ENCODE measurements around the gene MARF1. TPM values are rescaled to one million over a fixed set of nuclear protein-coding genes. Genes with fewer than 3 reads are reported as not detected.
A peak's percentile ranks its signal among the peaks of the same experiment; 100 is the strongest.

MARF1 gene
- total RNA-seq, 1 experiment from 2014 or later: 59.4 TPM

DNA sequence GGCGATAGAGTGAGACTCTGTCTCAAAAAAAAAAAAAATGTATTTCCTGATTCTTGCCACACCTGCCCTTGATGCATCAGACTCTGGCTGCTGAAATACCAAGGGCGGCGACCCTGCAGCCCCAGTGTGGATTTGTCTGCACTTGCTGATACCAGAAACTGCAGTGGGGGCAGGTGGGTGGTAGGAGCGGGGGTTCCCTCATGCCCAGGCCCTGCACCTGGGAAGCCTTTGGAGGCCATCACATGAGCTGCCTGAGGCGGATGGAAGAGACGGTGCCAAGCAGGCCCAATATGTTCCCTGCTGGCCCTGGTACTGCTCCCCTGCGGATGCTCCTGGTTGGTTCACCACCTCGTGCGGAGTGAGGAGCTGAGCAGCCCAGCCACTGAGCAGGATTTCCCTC, 50.6 kb downstream of the MARF1 start:
- BruUV-seq (replicated peaks): no TSS peak
- Histone ChIP-seq H4K20me1 (ENCODE audit: insufficient read depth) (no peaks in the 10 kb centered on the region), H3K36me3 (ENCODE audit: control insufficient read depth in 1 of 2, insufficient read depth in 2 of 2, low read length in 2 of 2) (peaks cover 9 to 19% of the 10 kb centered on the region in 2 experiments; a peak in 2 of 4 replicates), H3K79me2 (ENCODE audit: insufficient read depth, low read length) (no peaks in the 10 kb centered on the region), H3K9me3 (ENCODE audit: control insufficient read depth in 1 of 2, insufficient read depth in 1 of 2, low read depth in 1 of 2, low read length in 2 of 2) (no peaks in the 10 kb centered on the region), H3K9me2 (ENCODE audit: insufficient read depth) (no peaks in the 10 kb centered on the region), H3K27ac (ENCODE audit: low read depth, low read length) (peak overlapping the region; percentile 89), H3K4me2 (ENCODE audit: low read length) (peak overlapping the region; percentile 58), H3K9ac (ENCODE audit: low read length) (peak overlapping the region; percentile 25), H3K27me3 (ENCODE audit: insufficient read depth, low read length) (no peaks in the 10 kb centered on the region), H3K4me1 (ENCODE audit: control insufficient read depth in 1 of 2, insufficient read depth in 2 of 2, low read length in 2 of 2) (peaks cover 44 to 70% of the 10 kb centered on the region in 2 experiments), H2AFZ (ENCODE audit: low read depth, low read length, poor library complexity, severe bottlenecking) (no peak overlapping the region), H3K4me3 (replicated peaks in 1 of 2; ENCODE audit: low read depth in 1 of 2, low read length in 2 of 2) (no peak overlapping the region)
- POLR2A ChIA-PET: interaction anchor here (0.8 to 0.9 kb wide), 2 partner anchors 50 to 103 kb away, joined by 4 read pairs; partner anchors contain the start of gene MARF1
- CTCF ChIA-PET: no interaction called here
- no peak for DNase-seq (ENCODE audit: low read depth, low spot score)
- TF ChIP-seq POLR2AphosphoS5 (IDR thresholded peaks at IDR 0.05; ENCODE audit: low read depth, low read length): peak; percentile 52
- no peak for TF ChIP-seq FOSL1 (IDR thresholded peaks at IDR 0.05; ENCODE audit: low read depth)
- ATAC-seq: no peak
- RAD21 ChIA-PET (ENCODE audit: low non-redundant PET in 1 of 2, low total read pairs in 2 of 2, uncharacterized antibody in 2 of 2, unreplicated experiment in 2 of 2): no interaction called here
- intact Hi-C loops (cut with micrococcal nuclease): loop anchor here (5.0 kb wide), 1 partner anchor 110 kb away; no protein-coding TSS in a partner anchor

- Histone ChIP-seq H3K9me2 (ENCODE audit: insufficient read depth) (no peaks in the 10 kb centered on the region), H4K20me1 (ENCODE audit: insufficient read depth) (no peaks in the 10 kb centered on the region), H3K4me3 (replicated peaks in 1 of 2; ENCODE audit: low read depth in 1 of 2, low read length in 2 of 2) (no peak overlapping the region), H2AFZ (ENCODE audit: low read depth, low read length, poor library complexity, severe bottlenecking) (no peak overlapping the region), H3K4me2 (ENCODE audit: low read length) (no peak overlapping the region), H3K9ac (ENCODE audit: low read length) (no peak overlapping the region), H3K36me3 (ENCODE audit: control insufficient read depth in 1 of 2, insufficient read depth in 2 of 2, low read length in 2 of 2) (no peaks in the 10 kb centered on the region; a peak in 1 of 4 replicates), H3K27me3 (ENCODE audit: insufficient read depth, low read length) (no peaks in the 10 kb centered on the region), H3K9me3 (ENCODE audit: control insufficient read depth in 1 of 2, insufficient read depth in 1 of 2, low read depth in 1 of 2, low read length in 2 of 2) (no peaks in the 10 kb centered on the region), H3K27ac (ENCODE audit: low read depth, low read length) (peak overlapping the region; percentile 4; the same call in 1 of the 2 replicates), H3K79me2 (ENCODE audit: insufficient read depth, low read length) (no peaks in the 10 kb centered on the region), H3K4me1 (ENCODE audit: control insufficient read depth in 1 of 2, insufficient read depth in 2 of 2, low read length in 2 of 2) (peaks cover 31 to 55% of the 10 kb centered on the region in 2 experiments)
- no TSS peak for BruUV-seq (replicated peaks)
- intact Hi-C loops (cut with micrococcal nuclease): no loop called here
- no peak for ATAC-seq
- ChIA-PET POLR2A (no interaction called here), RAD21 (ENCODE audit: low non-redundant PET in 1 of 2, low total read pairs in 2 of 2, uncharacterized antibody in 2 of 2, unreplicated experiment in 2 of 2) (no interaction called here), CTCF (no interaction called here)
- TF ChIP-seq FOSL1 (IDR thresholded peaks at IDR 0.05; ENCODE audit: low read depth): no peak
- TF ChIP-seq, protein P1, sequence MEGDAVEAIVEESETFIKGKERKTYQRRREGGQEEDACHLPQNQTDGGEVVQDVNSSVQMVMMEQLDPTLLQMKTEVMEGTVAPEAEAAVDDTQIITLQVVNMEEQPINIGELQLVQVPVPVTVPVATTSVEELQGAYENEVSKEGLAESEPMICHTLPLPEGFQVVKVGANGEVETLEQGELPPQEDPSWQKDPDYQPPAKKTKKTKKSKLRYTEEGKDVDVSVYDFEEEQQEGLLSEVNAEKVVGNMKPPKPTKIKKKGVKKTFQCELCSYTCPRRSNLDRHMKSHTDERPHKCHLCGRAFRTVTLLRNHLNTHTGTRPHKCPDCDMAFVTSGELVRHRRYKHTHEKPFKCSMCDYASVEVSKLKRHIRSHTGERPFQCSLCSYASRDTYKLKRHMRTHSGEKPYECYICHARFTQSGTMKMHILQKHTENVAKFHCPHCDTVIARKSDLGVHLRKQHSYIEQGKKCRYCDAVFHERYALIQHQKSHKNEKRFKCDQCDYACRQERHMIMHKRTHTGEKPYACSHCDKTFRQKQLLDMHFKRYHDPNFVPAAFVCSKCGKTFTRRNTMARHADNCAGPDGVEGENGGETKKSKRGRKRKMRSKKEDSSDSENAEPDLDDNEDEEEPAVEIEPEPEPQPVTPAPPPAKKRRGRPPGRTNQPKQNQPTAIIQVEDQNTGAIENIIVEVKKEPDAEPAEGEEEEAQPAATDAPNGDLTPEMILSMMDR (IDR thresholded peaks at IDR 0.05 in 2 of 3, conservative IDR thresholded peaks at IDR 0.05 in 1 of 3; ENCODE audit: borderline replicate concordance in 1 of 3, insufficient read depth in 1 of 3, low read depth in 2 of 3, low read length in 2 of 3): no peak
- TF ChIP-seq RAD21 (IDR thresholded peaks at IDR 0.05; ENCODE audit: low read depth): no peak
- no peak for DNase-seq (ENCODE audit: low read depth, low spot score)
Observed at GRCh38 chr16:15587152-15587825, 55.7 kb downstream of the MARF1 start.

Data from HCT116 (cell line).